ENCODE results near the gene KRTAP4-7.
"Not testable (repeated sequence)": the region's sequence is repeated elsewhere in the genome, so short reads cannot be mapped to it uniquely, and the experiment has no call there.

The KRTAP4-7 gene

GRCh38 chr17:41084100-41084856 lies at the start of gene KRTAP4-7:
Gene KRTAP4-7 (plus strand): TSS chr17:41084150. CDS start chr17:41084207, 57 bp downstream.
- H3K4me3 ChIP-seq (ENCODE audit: control insufficient read depth, low read depth, low read length); DNase-seq (ENCODE audit: low read depth): not testable (repeated sequence)

GRCh38 chr17:41034346-41034935 lies 49.5 kb upstream of the KRTAP4-7 start, which contains the start of gene KRTAP1-3:
Gene KRTAP1-3 (minus strand): TSS chr17:41034874. CDS start chr17:41034821, 53 bp downstream.
- not testable (repeated sequence) for DNase-seq (ENCODE audit: low read depth); H3K4me3 ChIP-seq (ENCODE audit: control insufficient read depth, low read depth, low read length)

- TF ChIP-seq CTCF (IDR thresholded peaks at IDR 0.05; ENCODE audit: control insufficient read depth, insufficient read depth, low read depth, low read length, missing control alignments) = no peak
- no peak for DNase-seq (ENCODE audit: low read depth)
- H3K4me3 ChIP-seq (ENCODE audit: control insufficient read depth, low read depth, low read length) = no peak overlapping the region
These were observed 46.0 kb upstream of the KRTAP4-7 start for GRCh38 chr17:41037853-41038350.

GRCh38 chr17:41040783-41041571 lies 43.0 kb upstream of the KRTAP4-7 start, which contains the start of gene KRTAP1-1:
Gene KRTAP1-1 (minus strand): TSS chr17:41041450. CDS start chr17:41041397, 53 bp downstream.
- peak; percentile 26 for TF ChIP-seq CTCF (IDR thresholded peaks at IDR 0.05; ENCODE audit: control insufficient read depth, insufficient read depth, low read depth, low read length, missing control alignments)
- DNase-seq (ENCODE audit: low read depth); H3K4me3 ChIP-seq (ENCODE audit: control insufficient read depth, low read depth, low read length): not testable (repeated sequence)

- no peak for DNase-seq (ENCODE audit: low read depth)
- no peak for TF ChIP-seq CTCF (IDR thresholded peaks at IDR 0.05; ENCODE audit: control insufficient read depth, insufficient read depth, low read depth, low read length, missing control alignments)
- H3K4me3 ChIP-seq (ENCODE audit: control insufficient read depth, low read depth, low read length) = no peak overlapping the region
These were observed 41.0 kb upstream of the KRTAP4-7 start for GRCh38 chr17:41042953-41043352.

GRCh38 chr17:41046735-41047465 lies 37.0 kb upstream of the KRTAP4-7 start, which contains the start of gene KRTAP2-1:
Gene KRTAP2-1 (minus strand): TSS chr17:41047316. CDS start chr17:41047267, 49 bp downstream.
- not testable (repeated sequence) for DNase-seq (ENCODE audit: low read depth); H3K4me3 ChIP-seq (ENCODE audit: control insufficient read depth, low read depth, low read length)

- H3K4me3 ChIP-seq (ENCODE audit: control insufficient read depth, low read depth, low read length) = no peak overlapping the region
- no peak for TF ChIP-seq CTCF (IDR thresholded peaks at IDR 0.05; ENCODE audit: control insufficient read depth, insufficient read depth, low read depth, low read length, missing control alignments)
These were observed 35.5 kb upstream of the KRTAP4-7 start for GRCh38 chr17:41048441-41048840.

More at GRCh38 chr17:41048441-41048840, 35.5 kb upstream of the KRTAP4-7 start:
- peak; percentile 51 for DNase-seq (ENCODE audit: low read depth)
